ENCODE results near the gene TNPO3. TPM values are rescaled to one million over a fixed set of nuclear protein-coding genes. Genes with fewer than 3 reads are reported as not detected.

TNPO3 gene
- total and polyA plus RNA-seq, 4 donors, result 12.3 to 45.9 (median 25.9) TPM

GRCh38 chr7:128931190-128931798 lies 123.6 kb downstream of the TNPO3 start:
- ATAC-seq (ENCODE audit: insufficient read depth, low FRiP score), result no peak
- peaks cover 0 to 8% (median 0%) of the 10 kb centered on the region in 3 donors for H3K27me3 ChIP-seq (ENCODE audit: control insufficient read depth in 3 of 3, insufficient read depth in 3 of 3, low read length in 2 of 3)
- WGBS, 2 donors, result 93 to 96% methylated on average over 18 of the region's 18 CpGs
- H3K27ac ChIP-seq (ENCODE audit: low read depth in 1 of 2, low read length in 1 of 2), result no peak overlapping the region
- H3K36me3 ChIP-seq (ENCODE audit: control insufficient read depth in 4 of 4, insufficient read depth in 4 of 4, low read length in 4 of 4), result no peaks in the 10 kb centered on the region
- no peak overlapping the region for H3K9ac ChIP-seq (ENCODE audit: insufficient read depth in 1 of 2, low read length in 2 of 2)
- peak in 1 of 3 donors; percentile 32 for DNase-seq
- H3K4me3 ChIP-seq, result no peak overlapping the region
- H3K9me3 ChIP-seq (ENCODE audit: control insufficient read depth in 4 of 4, insufficient read depth in 3 of 4, low read length in 3 of 4), result peaks cover 0 to 1% (median 0%) of the 10 kb centered on the region in 4 donors
- TF ChIP-seq CTCF (IDR thresholded peaks at IDR 0.05; ENCODE audit: control extremely low read depth, extremely low read depth), result no peak
- H3K4me1 ChIP-seq (ENCODE audit: control insufficient read depth in 5 of 5, insufficient read depth in 5 of 5, low read length in 5 of 5), result no peaks in the 10 kb centered on the region

GRCh38 chr7:128928882-128929788 lies 125.8 kb downstream of the TNPO3 start:
- WGBS, 2 donors, result 86% methylated on average over 14 of the region's 14 CpGs
- Histone ChIP-seq H3K36me3 (ENCODE audit: control insufficient read depth in 4 of 4, insufficient read depth in 4 of 4, low read length in 4 of 4) (no peaks in the 10 kb centered on the region), H3K27ac (ENCODE audit: low read depth in 1 of 2, low read length in 1 of 2) (no peak overlapping the region), H3K27me3 (ENCODE audit: control insufficient read depth in 3 of 3, insufficient read depth in 3 of 3, low read length in 2 of 3) (peaks cover 0 to 2% (median 0%) of the 10 kb centered on the region in 3 donors), H3K9ac (ENCODE audit: insufficient read depth in 1 of 2, low read length in 2 of 2) (no peak overlapping the region), H3K4me3 (no peak overlapping the region), H3K4me1 (ENCODE audit: control insufficient read depth in 5 of 5, insufficient read depth in 5 of 5, low read length in 5 of 5) (no peaks in the 10 kb centered on the region), H3K9me3 (ENCODE audit: control insufficient read depth in 4 of 4, insufficient read depth in 3 of 4, low read length in 3 of 4) (peaks cover 0 to 1% (median 0%) of the 10 kb centered on the region in 4 donors)
- no peak for TF ChIP-seq CTCF (IDR thresholded peaks at IDR 0.05; ENCODE audit: control extremely low read depth, extremely low read depth)
- no peak for DNase-seq
- no peak for ATAC-seq (ENCODE audit: insufficient read depth, low FRiP score)

- ATAC-seq (ENCODE audit: insufficient read depth, low FRiP score) (no peak), DNase-seq (no peak)
- H3K36me3 ChIP-seq (ENCODE audit: control insufficient read depth in 4 of 4, insufficient read depth in 4 of 4, low read length in 4 of 4), result no peaks in the 10 kb centered on the region
- no peak for TF ChIP-seq CTCF (IDR thresholded peaks at IDR 0.05; ENCODE audit: control extremely low read depth, extremely low read depth)
- no peak overlapping the region for H3K9ac ChIP-seq (ENCODE audit: insufficient read depth in 1 of 2, low read length in 2 of 2)
- H3K4me1 ChIP-seq (ENCODE audit: control insufficient read depth in 5 of 5, insufficient read depth in 5 of 5, low read length in 5 of 5), result no peaks in the 10 kb centered on the region
- 97 to 98% methylated on average over 8 of the region's 8 CpGs for WGBS, 2 donors
- peaks cover 0 to 2% (median 0%) of the 10 kb centered on the region in 3 donors for H3K27me3 ChIP-seq (ENCODE audit: control insufficient read depth in 3 of 3, insufficient read depth in 3 of 3, low read length in 2 of 3)
- H3K4me3 ChIP-seq, result no peak overlapping the region
- peaks cover 0 to 1% (median 0%) of the 10 kb centered on the region in 4 donors for H3K9me3 ChIP-seq (ENCODE audit: control insufficient read depth in 4 of 4, insufficient read depth in 3 of 4, low read length in 3 of 4)
- no peak overlapping the region for H3K27ac ChIP-seq (ENCODE audit: low read depth in 1 of 2, low read length in 1 of 2)
Measured at GRCh38 chr7:128928159-128928813, 126.6 kb downstream of the TNPO3 start.
